Stimulated activated CD8-positive, alpha-beta memory T cell treated with anti-CD3 and anti-CD28 coated beads, Interleukin-4, amount 100 ng/mL, for 24 hours (primary cell): Measurements from ENCODE around the gene THY1.

Experiments
- DNase-seq: peaks from one replicate; pipeline ENCODE4 v3.0.0-alpha.2; 2020; ENCODE audit warnings: low read depth

THY1 gene

GRCh38 chr11:119382101-119382500, 40.9 kb downstream of the THY1 start:
- no peak for DNase-seq

DNA sequence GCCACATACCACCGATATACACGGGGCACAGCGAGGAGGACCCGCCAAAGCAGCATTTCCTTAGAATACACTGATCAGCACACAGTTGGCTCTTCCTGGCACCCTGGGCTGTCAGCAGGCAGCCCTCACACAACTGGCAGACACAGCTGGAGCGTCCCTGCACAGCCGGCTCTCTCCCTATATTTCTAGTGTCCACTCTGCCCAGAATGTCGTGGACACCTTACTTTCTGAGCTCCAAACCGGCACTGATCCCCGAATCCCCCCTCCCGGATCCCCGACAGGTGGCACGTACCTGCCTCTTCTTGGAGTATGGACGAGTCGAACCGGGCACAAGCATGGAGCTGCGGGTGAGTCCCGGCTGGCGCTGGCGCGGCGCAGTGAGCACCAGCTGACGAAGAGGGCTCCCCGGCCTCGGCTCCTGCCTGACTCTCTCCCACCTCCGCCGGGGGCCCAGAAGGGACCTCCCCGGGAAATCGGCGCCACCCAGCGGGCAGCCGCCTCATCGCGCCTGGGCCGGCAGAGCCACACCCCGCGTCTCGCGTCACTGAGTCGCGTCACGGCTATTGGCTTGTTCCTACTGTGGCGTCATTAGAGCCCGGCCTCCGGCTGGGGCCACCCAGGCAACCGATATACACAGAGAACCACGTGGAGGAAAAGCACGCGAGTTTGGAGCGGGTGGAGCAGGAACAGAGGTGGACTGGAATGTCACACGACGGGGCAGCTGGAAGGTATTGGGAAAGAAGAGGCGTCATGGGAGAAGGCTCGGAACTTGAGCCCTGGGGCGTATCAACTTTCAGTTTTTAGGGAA, 41.6 kb downstream of the THY1 start, which contains the start of gene USP2:
USP2 (minus strand) TSS at position 510 of the 808 bp plus-strand sequence. CDS start 8,210 bp downstream, outside the sequence.
- peak; percentile 97 for DNase-seq

DNA sequence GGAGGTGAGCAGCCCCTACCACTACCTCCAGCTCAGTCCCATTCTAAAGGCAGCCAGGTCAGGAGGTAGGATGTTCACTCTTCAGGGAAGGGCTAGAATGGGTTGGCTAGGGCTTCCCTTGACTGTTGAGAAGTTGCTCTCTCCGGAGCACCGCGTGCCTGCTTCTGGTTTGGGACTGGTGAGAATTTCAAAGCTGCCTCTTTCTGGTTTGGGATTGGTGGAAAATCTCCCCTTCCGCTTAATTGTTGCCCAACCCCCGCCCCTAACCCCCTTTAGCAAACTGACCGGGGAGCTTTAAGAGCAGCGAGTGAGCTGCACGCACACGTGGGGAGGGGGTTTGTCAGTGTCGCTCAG, 42.2 kb downstream of the THY1 start:
- DNase-seq, result no peak

- DNase-seq, result no peak
Measured at GRCh38 chr11:119380160-119380826, 42.7 kb downstream of the THY1 start.

DNA sequence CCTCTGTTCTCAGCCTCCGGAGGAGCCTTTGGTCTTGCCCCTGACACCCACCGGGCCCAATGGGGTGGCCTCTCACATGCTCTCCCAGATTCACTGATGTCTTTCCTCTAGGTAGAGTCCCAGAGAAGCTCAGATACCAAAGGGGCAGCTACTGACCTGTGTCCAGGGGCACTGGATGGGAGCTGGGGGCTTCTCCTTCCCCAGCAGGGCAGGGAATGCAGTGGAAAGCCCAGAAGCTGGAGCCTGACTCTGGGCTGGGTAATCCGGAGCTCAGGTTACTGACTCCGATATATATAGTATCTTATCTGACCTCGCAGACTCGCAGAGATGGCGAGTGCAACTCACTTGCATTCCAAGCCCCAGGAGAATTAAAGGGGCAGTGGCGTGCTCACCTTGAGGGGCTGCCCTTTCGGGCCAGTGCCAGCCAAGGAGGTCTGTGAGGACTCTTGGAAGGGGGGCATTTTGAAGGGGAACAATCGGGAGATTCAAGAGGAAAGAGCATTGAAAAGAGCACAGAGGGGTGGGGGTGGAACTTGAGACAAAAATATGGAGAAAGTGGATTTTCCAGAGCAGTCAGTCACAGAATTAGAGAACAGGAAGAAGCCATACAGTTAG, 44.0 kb downstream of the THY1 start:
- DNase-seq, result no peak

GRCh38 chr11:119377961-119378667, 44.9 kb downstream of the THY1 start:
- no peak for DNase-seq

- DNase-seq, result no peak
Measured at GRCh38 chr11:119377112-119377901, 45.7 kb downstream of the THY1 start.

GRCh38 chr11:119376197-119376847, 46.6 kb downstream of the THY1 start:
- DNase-seq, result no peak

DNA sequence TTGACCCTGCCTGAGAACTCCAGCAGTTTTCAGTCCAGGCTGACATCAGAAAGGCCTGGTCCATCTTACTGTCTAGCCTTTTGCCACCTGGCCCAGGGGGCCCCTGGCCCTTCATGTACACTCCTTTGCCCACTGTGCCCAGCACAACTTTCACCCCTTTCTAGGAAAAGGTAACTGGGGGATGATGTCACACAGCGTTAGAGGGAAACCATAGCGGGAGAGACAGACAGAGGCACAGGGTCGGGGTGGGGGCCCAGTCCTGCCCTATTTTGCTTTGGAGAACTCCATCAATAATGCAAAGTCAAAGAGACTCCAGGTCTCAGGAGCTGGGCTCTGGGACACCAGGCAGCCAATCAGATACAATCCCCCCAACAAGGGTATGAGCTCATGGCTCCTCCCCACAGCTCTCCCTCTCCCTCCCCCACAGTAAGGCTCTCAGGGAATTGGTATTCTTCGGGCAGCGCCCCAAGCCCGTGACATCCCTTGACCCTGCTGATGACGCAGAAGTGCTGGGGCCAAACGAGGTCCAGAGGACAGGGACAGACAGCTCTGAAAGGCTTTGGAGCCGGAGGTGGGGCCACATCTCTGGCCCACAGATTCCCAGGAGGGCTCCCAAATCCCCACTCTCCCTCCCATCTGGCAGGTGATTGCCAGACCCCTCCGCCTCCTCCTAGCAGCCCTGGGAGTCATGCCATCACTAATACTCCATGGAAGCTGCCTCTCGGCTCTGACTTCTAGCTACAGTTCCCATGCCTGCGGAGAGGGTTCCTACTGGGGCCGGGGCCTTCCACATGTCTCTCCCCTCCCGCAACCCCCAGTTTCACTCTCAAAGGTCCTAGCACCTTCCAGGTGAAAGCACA, 47.4 kb downstream of the THY1 start:
- DNase-seq, result no peak

DNA sequence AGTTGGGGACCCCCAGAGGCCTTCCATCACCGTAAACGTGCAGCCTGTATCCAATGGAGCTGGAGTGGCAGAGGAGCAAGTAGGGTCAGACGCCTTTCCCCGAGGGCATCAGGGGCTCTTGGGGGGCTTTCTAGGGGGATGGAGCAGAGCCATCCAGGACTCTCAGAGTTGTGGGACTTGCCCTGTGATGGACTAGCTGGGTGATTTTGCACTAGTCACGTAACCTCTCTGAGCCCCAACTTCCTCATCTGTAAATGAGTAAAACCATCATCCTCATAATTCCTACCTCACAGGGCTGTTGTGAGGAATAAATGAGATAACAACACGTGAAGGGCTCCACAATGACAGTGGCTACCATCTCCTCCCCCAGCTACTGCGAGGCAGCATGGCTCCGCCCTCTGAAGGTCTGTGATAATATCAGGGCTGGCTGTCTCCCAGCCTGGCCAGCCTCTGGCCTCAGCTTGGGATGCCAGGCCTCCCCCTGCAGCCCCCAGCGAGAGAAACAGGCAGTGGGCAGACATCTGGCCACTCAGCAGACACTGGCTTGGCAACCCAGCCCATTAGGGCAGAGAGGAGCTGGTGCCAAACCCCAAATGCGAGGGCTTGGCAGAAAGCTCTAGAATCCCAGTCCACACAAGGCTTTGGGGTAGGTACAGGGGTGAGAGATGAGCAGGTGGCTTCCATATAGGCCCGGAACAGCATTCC, 48.2 kb downstream of the THY1 start:
- no peak for DNase-seq

- DNase-seq, result no peak
Measured at GRCh38 chr11:119373921-119374631, 48.9 kb downstream of the THY1 start.

DNA sequence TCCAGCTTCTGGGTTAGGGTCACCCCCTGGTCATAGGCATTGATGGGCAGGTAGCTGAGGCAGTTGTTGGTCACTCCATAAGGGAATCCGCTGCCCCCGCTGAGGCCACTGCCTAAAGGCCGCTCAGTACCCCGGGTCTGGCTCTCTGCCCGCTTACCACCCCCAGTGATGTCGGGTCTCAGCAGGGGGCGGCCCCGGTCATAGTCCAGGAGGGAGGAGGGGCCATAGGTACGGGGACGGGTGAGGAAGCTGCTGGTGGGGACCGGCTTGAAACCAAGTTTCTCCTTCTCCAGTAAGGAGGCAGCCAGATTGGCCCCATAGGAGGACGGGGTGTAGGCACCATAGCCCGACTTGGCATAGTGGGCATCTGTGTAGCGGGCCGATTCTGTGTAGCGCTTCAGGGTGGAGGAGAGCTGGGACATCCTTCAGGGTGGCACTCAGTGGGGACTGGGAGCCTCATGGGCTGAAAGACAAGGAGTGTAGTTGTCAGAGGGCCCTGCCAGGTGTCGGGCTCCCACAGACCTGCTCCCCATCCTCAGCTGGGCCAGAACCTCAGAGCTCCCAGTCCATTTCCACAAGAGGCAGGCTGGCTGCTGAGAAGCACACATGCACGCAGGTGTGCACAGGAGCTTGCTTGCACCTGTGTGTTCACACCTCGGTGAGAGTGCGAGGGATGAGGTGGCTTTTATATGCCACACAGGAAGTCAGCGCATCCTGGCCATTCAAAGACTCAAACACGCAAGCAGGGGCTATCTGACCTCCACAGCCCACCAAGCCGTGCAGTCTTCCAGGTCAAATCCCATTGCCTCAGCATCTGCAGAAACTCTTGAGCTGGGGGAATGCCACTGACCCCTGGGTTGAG, 49.7 kb downstream of the THY1 start:
- DNase-seq, result no peak

DNA sequence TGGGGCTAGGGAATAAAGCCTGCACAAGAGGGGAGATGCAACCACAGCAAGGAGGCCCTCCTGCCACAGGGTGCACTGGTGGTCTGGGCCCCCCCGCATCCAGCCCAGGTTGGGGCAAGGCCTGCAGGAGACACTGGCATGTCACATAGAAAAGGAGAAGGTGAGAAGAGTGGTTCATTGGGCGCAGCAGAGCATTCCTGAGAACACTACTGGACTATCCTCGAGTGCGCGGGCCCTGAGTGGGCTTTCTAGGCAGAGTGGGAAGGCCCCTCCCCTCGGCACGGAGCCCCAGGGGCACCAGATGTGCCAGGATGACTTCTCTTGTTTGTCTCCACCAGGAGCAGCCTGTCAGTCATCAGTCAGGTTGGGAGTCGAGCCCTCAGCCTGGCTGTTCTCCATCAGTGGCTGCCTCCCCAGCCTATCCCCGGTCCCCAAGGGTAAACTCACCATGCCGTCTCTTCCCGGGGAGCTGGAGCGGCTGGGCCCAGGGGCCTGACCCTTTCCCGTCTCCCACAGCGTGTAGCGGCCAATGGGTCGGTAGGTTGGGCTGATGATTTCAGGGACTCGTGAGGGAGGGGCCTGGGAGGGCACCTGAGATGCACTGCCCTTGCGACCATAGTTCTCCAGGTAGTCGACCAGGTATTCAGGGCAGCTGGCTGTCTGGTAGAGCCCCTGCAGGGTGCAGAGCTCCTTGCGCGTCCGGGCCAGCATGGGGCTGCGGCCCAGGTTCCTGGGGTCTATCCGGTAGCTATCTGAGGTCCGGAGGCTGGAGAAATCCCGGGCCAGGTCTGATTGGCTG, 50.5 kb downstream of the THY1 start:
- DNase-seq, result no peak

GRCh38 chr11:119371778-119372182, 51.2 kb downstream of the THY1 start:
- no peak for DNase-seq

GRCh38 chr11:119371067-119371601, 51.8 kb downstream of the THY1 start:
- DNase-seq, result no peak

DNA sequence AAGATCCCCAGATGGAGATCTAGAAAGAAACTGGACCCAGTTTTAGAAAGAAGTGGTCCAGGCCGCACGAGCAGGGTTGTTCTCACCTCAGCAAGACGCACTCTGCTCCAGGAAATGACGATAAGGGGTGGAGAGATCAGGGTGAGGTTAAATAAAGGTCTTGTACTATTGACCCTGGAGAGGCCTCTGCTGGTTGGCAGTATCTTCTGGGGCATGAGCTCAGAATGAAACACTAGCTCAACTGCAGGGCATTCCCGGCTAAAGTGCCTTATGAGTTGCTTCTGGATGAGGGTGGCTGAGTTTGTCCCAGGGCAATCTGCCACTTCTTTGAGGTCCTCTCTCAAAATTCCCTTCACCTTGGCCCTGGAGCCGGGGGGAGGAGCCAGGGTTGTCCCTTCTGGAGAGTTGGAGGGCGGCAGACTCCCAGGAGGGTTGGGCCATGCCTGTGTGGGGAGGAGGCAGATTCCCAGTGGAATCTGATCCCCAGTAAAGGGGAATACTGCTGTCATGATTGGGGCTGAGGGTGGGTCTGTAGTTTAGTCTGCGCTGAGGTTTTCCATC, 52.4 kb downstream of the THY1 start:
- no peak for DNase-seq
